H1 (cell line): Measurements from ENCODE around the gene POU6F2. TPM values are rescaled to one million over a fixed set of nuclear protein-coding genes. Genes with fewer than 3 reads are reported as not detected.

Source experiments
- CTCF ChIA-PET: fragments of 300-600 bp; sonication (Branson Sonifier 250); formaldehyde crosslinking; loops from one replicate; lab custom pipeline; 2021; ENCODE audit not compliant: partially characterized antibody; lab: Charles Lee
- POLR2A ChIA-PET: fragments of 300-600 bp; sonication (Branson Sonifier 250); formaldehyde crosslinking; loops from one replicate; lab custom pipeline; 2021; ENCODE audit warnings: inconsistent platforms; ENCODE audit not compliant: partially characterized antibody; lab: Charles Lee
- DNase-seq, 2 experiments: peaks; one replicate each; pipeline versions ENCODE4 v3.0.0 to v3.0.0-alpha.2; 2010 to 2022; ENCODE audit warnings: low spot score in 2 of 2, low read depth in 1 of 2, mixed read lengths in 1 of 2
- FAIRE-seq: peaks from 2 replicates; lab custom pipeline; 2011; peaks lifted over from hg19 to GRCh38; lab: Jason Lieb, UNC
- H2AFZ ChIP-seq: 2 replicates; pipeline ENCODE4 v1.8.1; 2012; ENCODE audit warnings: low read length, inconsistent platforms
- H2AK5ac ChIP-seq: 2 replicates; pipeline ENCODE4 v1.6.1; 2013; ENCODE audit warnings: low read depth, low read length
- H2BK120ac ChIP-seq: replicated peaks from 2 replicates; pipeline ENCODE3; 2013; ENCODE audit warnings: low read depth, low read length, inconsistent platforms
- H2BK12ac ChIP-seq: 2 replicates; pipeline ENCODE4 v1.6.1; 2013; ENCODE audit warnings: low read depth, low read length
- H2BK15ac ChIP-seq: 2 replicates; pipeline ENCODE4 v1.6.1; 2013; ENCODE audit warnings: low read length
- H2BK20ac ChIP-seq: 2 replicates; pipeline ENCODE4 v1.6.1; 2013; ENCODE audit warnings: low read length
- H2BK5ac ChIP-seq: 2 replicates; pipeline ENCODE4 v1.6.1; 2013; ENCODE audit warnings: low read depth, low read length
- H3K14ac ChIP-seq: 2 replicates; pipeline ENCODE4 v1.6.1; 2013; ENCODE audit warnings: inconsistent platforms; ENCODE audit not compliant: insufficient read length
- H3K18ac ChIP-seq: 2 replicates; pipeline ENCODE4 v1.6.1; 2013; ENCODE audit warnings: low read length; ENCODE audit errors: extremely low read depth
- H3K23ac ChIP-seq: 2 replicates; pipeline ENCODE4 v1.6.1; 2013; ENCODE audit warnings: inconsistent platforms; ENCODE audit not compliant: insufficient read length
- H3K23me2 ChIP-seq: 2 replicates; pipeline ENCODE4 v1.6.1; 2013; ENCODE audit warnings: low read depth, low read length
- H3K27ac ChIP-seq: 2 replicates; pipeline ENCODE4 v1.6.1; 2011; ENCODE audit warnings: low read depth, low read length, inconsistent platforms
- H3K27me3 ChIP-seq, 4 experiments: replicated peaks in 1 of 4; 1 replicate in 1 of 4; 2 replicates in 3 of 4; pipeline versions ENCODE4 v1.6.1 to v1.8.1; 2011 to 2013; ENCODE audit warnings: low read length in 3 of 4, mild to moderate bottlenecking in 3 of 4, inconsistent platforms in 2 of 4, mixed read lengths in 2 of 4, moderate library complexity in 1 of 4; ENCODE audit not compliant: control insufficient read depth in 3 of 4, insufficient read depth in 3 of 4; ENCODE audit errors: extremely low read depth in 1 of 4
- H3K36me3 ChIP-seq, 4 experiments: 2 replicates each; pipeline versions ENCODE4 v1.6.1 to v1.8.1; 2011 to 2013; ENCODE audit warnings: mild to moderate bottlenecking in 4 of 4, low read length in 3 of 4, moderate library complexity in 2 of 4, control low read depth in 1 of 4, inconsistent platforms in 1 of 4; ENCODE audit not compliant: insufficient read depth in 4 of 4, control insufficient read depth in 2 of 4
- H3K4ac ChIP-seq: replicated peaks from 2 replicates; pipeline ENCODE3; 2013; ENCODE audit warnings: low read length, low read depth, mixed read lengths, inconsistent platforms; ENCODE audit not compliant: insufficient read length
- H3K4me1 ChIP-seq, 4 experiments: replicated peaks in 1 of 4; 1 replicate in 1 of 4; 2 replicates in 3 of 4; pipeline versions ENCODE4 v1.6.1 to v1.8.1; 2011 to 2013; ENCODE audit warnings: low read length in 3 of 4, inconsistent platforms in 2 of 4, mixed read lengths in 1 of 4; ENCODE audit not compliant: insufficient read depth in 4 of 4, control insufficient read depth in 3 of 4
- H3K4me2 ChIP-seq, 2 experiments: 2 replicates each; pipeline versions ENCODE4 v1.6.1 to v1.8.1; 2011 to 2013; ENCODE audit warnings: low read depth in 2 of 2, low read length in 2 of 2, control low read depth in 1 of 2, inconsistent platforms in 1 of 2, mild to moderate bottlenecking in 1 of 2; ENCODE audit not compliant: insufficient read depth in 1 of 2
- H3K4me3 ChIP-seq, 4 experiments: fragments of 200-600, 300-600 bp in 1 of 4; sonication (generic), shearing (Covaris generic), sonication (Bioruptor Twin) in 1 of 4; 2 replicates each; pipeline versions ENCODE4 v1.5.1 to v1.8.1; 2011 to 2016; ENCODE audit warnings: low read length in 4 of 4, low read depth in 3 of 4, control low read depth in 2 of 4, inconsistent platforms in 2 of 4, mild to moderate bottlenecking in 2 of 4, mixed read lengths in 1 of 4, moderate library complexity in 1 of 4; ENCODE audit not compliant: insufficient read depth in 2 of 4; ENCODE audit errors: extremely low read depth in 1 of 4
- H3K56ac ChIP-seq: replicated peaks from 2 replicates; pipeline ENCODE3; 2013; ENCODE audit warnings: low read depth, mild to moderate bottlenecking, mixed read lengths, low read length, inconsistent platforms; ENCODE audit not compliant: insufficient read length
- H3K79me1 ChIP-seq: 2 replicates; pipeline ENCODE4 v1.6.1; 2013; ENCODE audit warnings: low read depth, low read length, control low read depth
- H3K79me2 ChIP-seq, 2 experiments: 2 replicates each; pipeline versions ENCODE4 v1.6.1 to v1.8.1; 2012 to 2013; ENCODE audit warnings: low read length in 2 of 2, mild to moderate bottlenecking in 2 of 2, inconsistent platforms in 1 of 2; ENCODE audit not compliant: insufficient read depth in 2 of 2, control insufficient read depth in 1 of 2
- H3K9ac ChIP-seq, 4 experiments: replicated peaks in 1 of 4; 1 replicate in 1 of 4; 2 replicates in 3 of 4; pipeline versions ENCODE4 v1.6.1 to v1.8.1; 2011 to 2013; ENCODE audit warnings: low read depth in 3 of 4, low read length in 3 of 4, control low read depth in 2 of 4, mild to moderate bottlenecking in 2 of 4, moderate library complexity in 2 of 4, inconsistent platforms in 1 of 4; ENCODE audit errors: extremely low read depth in 1 of 4
- H3K9me3 ChIP-seq, 2 experiments: 2 replicates each; pipeline versions ENCODE4 v1.6.1 to v1.8.1; 2012 to 2013; ENCODE audit warnings: mild to moderate bottlenecking in 2 of 2, moderate library complexity in 2 of 2, control low read depth in 1 of 2, inconsistent platforms in 1 of 2, low read depth in 1 of 2, low read length in 1 of 2, mixed read lengths in 1 of 2; ENCODE audit not compliant: insufficient read depth in 2 of 2
- H4K20me1 ChIP-seq, 2 experiments: replicated peaks in 1 of 2; 2 replicates each; pipeline versions ENCODE3 to v1.8.1; 2011 to 2013; ENCODE audit warnings: inconsistent platforms in 2 of 2, low read length in 2 of 2, mild to moderate bottlenecking in 1 of 2; ENCODE audit not compliant: insufficient read depth in 2 of 2, control insufficient read depth in 1 of 2
- H4K5ac ChIP-seq: 2 replicates; pipeline ENCODE4 v1.6.1; 2013; ENCODE audit warnings: low read length, low read depth, mixed read lengths, inconsistent platforms; ENCODE audit not compliant: insufficient read length
- H4K8ac ChIP-seq: 2 replicates; pipeline ENCODE4 v1.8.0; 2013; ENCODE audit warnings: mild to moderate bottlenecking, moderate library complexity, low read length, inconsistent platforms; ENCODE audit not compliant: insufficient read depth; ENCODE audit errors: extremely low read depth
- H4K91ac ChIP-seq: replicated peaks from 2 replicates; pipeline ENCODE3; 2013; ENCODE audit warnings: low read length, mixed read lengths, inconsistent platforms; ENCODE audit not compliant: insufficient read length
- ASH2L ChIP-seq: fragments of 200-600, 300-600 bp; sonication (generic); IDR thresholded peaks from one replicate; pipeline ENCODE4 v1.7.1; 2017; ENCODE audit warnings: low read length
- BACH1 ChIP-seq: IDR thresholded peaks from 2 replicates; pipeline ENCODE4 v1.6.1; 2012; ENCODE audit warnings: low read length, improper control_type of control experiment
- CHD1 ChIP-seq: IDR thresholded peaks from 2 replicates; pipeline ENCODE4 v1.6.1; 2012; ENCODE audit warnings: low read depth, low read length, improper control_type of control experiment
- EZH2 ChIP-seq: fragments of 200-600 bp; sonication (generic); IDR thresholded peaks from 2 replicates; pipeline ENCODE4 v1.7.1; 2012; ENCODE audit warnings: low read depth, mild to moderate bottlenecking, moderate library complexity, low read length, inconsistent platforms; ENCODE audit not compliant: severe bottlenecking
- HDAC2 ChIP-seq, 2 experiments: fragments of 300-600 bp in 1 of 2; sonication (generic) in 1 of 2; IDR thresholded peaks; 2 replicates each; pipeline ENCODE4 v1.6.1; 2011 to 2012; ENCODE audit warnings: low read depth in 2 of 2, low read length in 2 of 2, mild to moderate bottlenecking in 2 of 2, moderate library complexity in 2 of 2, borderline replicate concordance in 1 of 2, inconsistent platforms in 1 of 2
- HDAC6 ChIP-seq: IDR thresholded peaks from one replicate; pipeline ENCODE4 v1.7.1; 2012; ENCODE audit warnings: low read depth, mild to moderate bottlenecking, inconsistent platforms, low read length, moderate library complexity
- SUZ12 ChIP-seq: fragments of 200-600 bp; sonication (generic); IDR thresholded peaks from 2 replicates; pipeline ENCODE4 v1.6.1; 2012; ENCODE audit warnings: mild to moderate bottlenecking, inconsistent platforms, low read length, moderate library complexity, mixed read lengths
- WGBS, 2 experiments: shearing (Covaris generic) in 1 of 2; methylation state at CpG; one replicate each; pipeline versions ENCODE4 v1.1.6 to v1.1.7; 2013 to 2015; ENCODE audit warnings: low lambda C conversion rate in 2 of 2, mixed read lengths in 2 of 2, inconsistent platforms in 1 of 2, low coverage in 1 of 2, missing lambda C conversion rate in 1 of 2; ENCODE audit not compliant: insufficient replicate concordance in 2 of 2, insufficient coverage in 1 of 2, insufficient read length in 1 of 2; ENCODE audit errors: extremely low coverage in 1 of 2, missing lambda C conversion rate in 1 of 2; 5-methylcytosine and 5-hydroxymethylcytosine counted together
- polyA plus RNA-seq, 7 experiments: library from polyadenylated mRNA; depleted of rRNA in 3 of 7; stranded (reverse) in 5 of 7; unstranded in 2 of 7; fragments of >200 nt in 5 of 7; fragments of 200-250 nt in 2 of 7; gene quantifications; 1 replicate in 5 of 7; 2 replicates in 1 of 7; 4 replicates in 1 of 7; pipeline versions ENCODE4 v1.2.1 to v1.2.3, GENCODE V29; 2011 to 2013; ENCODE audit warnings: missing spikeins in 2 of 7, mixed read lengths in 2 of 7
- total RNA-seq: library from RNA; stranded (reverse); fragmentation: NEBNext Ultra II Directional; extraction: Animal tissue kit (Norgen Biotek cat#: 25700); gene quantifications from 2 replicates; pipeline ENCODE4 v1.2.1, GENCODE V29; 2021

The POU6F2 gene
- total and polyA plus RNA-seq, 2 of the 8 experiments (the other 6 are each of a cell fraction or from before 2014, with no cell fraction given): 1.1 to 2.0 TPM

DNA sequence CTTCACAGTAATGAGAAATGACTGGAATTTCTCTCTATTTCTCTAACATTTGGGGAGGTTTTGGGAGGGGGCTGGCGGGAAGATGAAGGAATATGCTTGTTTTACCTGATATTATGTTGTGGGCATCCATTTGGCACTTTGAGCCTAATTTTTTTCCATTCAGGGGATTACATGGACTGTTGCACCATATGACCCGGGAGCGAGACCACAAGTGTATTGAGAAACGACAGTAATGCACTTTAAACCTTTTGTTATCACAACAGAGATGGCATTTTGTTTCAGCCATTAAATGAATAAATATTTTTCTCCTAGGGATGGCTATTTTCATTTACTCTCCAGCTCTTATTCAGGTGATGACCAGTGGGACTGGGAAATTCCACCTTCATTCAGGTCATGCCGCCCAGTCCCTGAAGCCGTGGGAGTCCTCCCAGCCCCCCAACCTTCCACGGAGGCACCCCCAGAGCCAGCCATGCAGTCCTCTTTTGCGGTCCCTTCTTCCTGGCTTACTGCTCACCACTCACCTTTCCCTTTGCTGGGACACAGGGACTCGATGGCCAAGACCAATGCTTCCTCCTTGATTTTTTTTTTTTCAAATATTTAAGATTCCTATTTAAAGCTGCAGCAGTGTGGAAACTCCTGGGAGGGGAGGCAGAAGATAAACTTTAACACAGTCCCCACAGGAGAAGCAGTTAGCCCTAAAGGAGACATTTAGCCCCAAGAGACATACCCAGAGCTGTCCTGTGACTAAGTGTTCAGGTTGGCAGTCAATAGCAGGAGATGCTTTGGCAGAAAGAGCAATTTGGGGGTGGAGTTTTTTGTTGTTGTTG is 397.6 kb downstream of the POU6F2 start:
- H3K4me2 ChIP-seq: no peak overlapping the region
- no peak overlapping the region for H3K4me3 ChIP-seq
- no peaks in the 10 kb centered on the region for H3K23me2 ChIP-seq
- no peak overlapping the region for H3K4ac ChIP-seq
- H4K5ac ChIP-seq: no peak overlapping the region
- H3K9ac ChIP-seq: no peak overlapping the region; a peak in 1 of 7 replicates
- no peaks in the 10 kb centered on the region for H3K27me3 ChIP-seq
- no peak overlapping the region for H2BK12ac ChIP-seq
- 74% methylated on average over 9 of the region's 9 CpGs; no CpG with 5 or more reads in 1 of the 2 experiments for WGBS, 2 experiments
- no peak overlapping the region for H3K27ac ChIP-seq
- CTCF ChIA-PET: interaction anchor here (0.6 to 2.0 kb wide), 4 partner anchors 9 to 815 kb away, joined by 3 to 9 read pairs (median 4); no protein-coding TSS in a partner anchor
- no peak for FAIRE-seq
- no peaks in the 10 kb centered on the region for H3K79me2 ChIP-seq
- H2AK5ac ChIP-seq: no peak overlapping the region
- no peaks in the 10 kb centered on the region for H3K79me1 ChIP-seq
- H2BK120ac ChIP-seq: no peak overlapping the region
- H2BK15ac ChIP-seq: no peak overlapping the region
- no peak overlapping the region for H4K91ac ChIP-seq
- no peak overlapping the region for H4K8ac ChIP-seq
- TF ChIP-seq HDAC2 (IDR thresholded peaks at IDR 0.05; ENCODE audit: borderline replicate concordance in 1 of 2, low read depth in 2 of 2, low read length in 2 of 2) (no peak), CHD1 (no peak), BACH1 (no peak), HDAC6 (no peak), ASH2L (no peak), EZH2 (no peak), SUZ12 (no peak)
- peaks cover 0 to 8% (median 3%) of the 10 kb centered on the region in 4 experiments; a peak in 4 of 7 replicates for H3K4me1 ChIP-seq
- no peaks in the 10 kb centered on the region for H3K36me3 ChIP-seq
- H3K9me3 ChIP-seq: peaks cover 0 to 2% of the 10 kb centered on the region in 2 experiments; a peak in 1 of 4 replicates
- H4K20me1 ChIP-seq: no peaks in the 10 kb centered on the region
- H2AFZ ChIP-seq: no peak overlapping the region
- no peak overlapping the region for H3K18ac ChIP-seq
- no peak overlapping the region for H2BK20ac ChIP-seq
- no peak overlapping the region for H3K14ac ChIP-seq
- H3K56ac ChIP-seq: no peak overlapping the region
- DNase-seq: no peak
- H3K23ac ChIP-seq: no peak overlapping the region
- POLR2A ChIA-PET: no interaction called here
- H2BK5ac ChIP-seq: no peak overlapping the region
